Limb (tissue), 2 donors: Measurements from ENCODE around the gene IRF4.
A peak's percentile ranks its signal among the peaks of the same experiment; 100 is the strongest.

Experiments used
- DNase-seq, 2 donors: peaks; one replicate each; pipeline ENCODE4 v3.0.0-alpha.2; 2016; ENCODE audit errors: extremely low spot score in 2 of 2

Gene IRF4

GRCh38 chr6:353642-354614 lies 37.6 kb upstream of the IRF4 start:
- DNase-seq: no peak

- DNase-seq: no peak
Measured at GRCh38 chr6:354631-355280, 36.8 kb upstream of the IRF4 start.

GRCh38 chr6:355373-356208 lies 36.0 kb upstream of the IRF4 start:
- DNase-seq: peak in 1 of 2 donors; percentile 32

- DNase-seq: no peak
Measured at GRCh38 chr6:356828-357251, 34.7 kb upstream of the IRF4 start.

DNA sequence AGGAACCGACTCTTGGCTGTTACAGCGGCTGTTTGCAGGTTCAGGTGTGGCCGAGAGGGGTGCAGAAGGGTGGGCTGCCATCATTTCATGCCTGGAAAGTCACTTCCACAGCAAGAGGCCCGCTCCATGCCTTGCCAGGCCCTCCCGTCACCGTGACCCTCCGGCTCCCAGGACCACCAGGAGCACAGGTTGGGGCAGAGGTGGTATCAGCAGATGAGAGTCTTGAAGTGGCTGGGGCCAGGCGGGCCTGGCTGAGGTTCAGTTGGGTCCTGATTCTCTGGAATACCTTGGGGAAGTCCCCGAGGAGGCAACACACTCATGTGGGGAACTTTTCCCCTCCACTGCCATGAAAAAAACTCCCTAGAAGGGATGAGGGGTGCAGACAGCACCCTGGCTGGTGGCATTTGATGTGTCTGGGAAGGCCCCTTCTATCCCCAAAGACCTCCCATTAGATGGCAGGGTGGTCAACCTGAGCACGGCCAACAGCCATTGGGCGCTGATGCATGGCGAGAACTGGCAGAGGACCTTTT lies 34.2 kb upstream of the IRF4 start:
- DNase-seq: no peak

DNA sequence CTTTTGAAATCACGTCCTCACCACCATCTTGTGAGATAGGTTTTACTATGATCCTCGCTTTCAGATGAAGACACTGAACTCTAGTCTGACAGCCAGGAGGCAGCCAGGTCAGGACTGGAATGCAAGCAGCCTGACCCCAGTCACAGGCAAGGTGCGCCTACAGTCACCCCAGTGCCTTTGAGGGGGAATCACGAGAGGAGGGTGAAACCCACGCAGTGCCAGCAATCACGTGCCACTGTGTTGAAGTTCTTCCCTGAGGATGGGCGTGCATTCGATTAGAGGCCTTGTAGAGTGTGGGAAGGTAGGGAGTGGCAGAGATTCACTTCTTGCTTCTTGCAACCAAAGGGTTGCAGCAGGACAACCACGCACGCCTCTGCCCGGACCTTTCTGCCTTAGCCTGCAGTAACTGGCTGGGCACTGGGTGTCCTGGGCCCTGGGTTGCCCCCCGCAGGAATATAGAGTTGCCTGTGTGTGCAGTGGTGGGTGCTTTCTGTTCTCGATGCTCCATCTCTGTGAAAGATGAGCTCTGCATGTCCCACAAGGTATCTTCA lies 33.7 kb upstream of the IRF4 start:
- no peak for DNase-seq

DNA sequence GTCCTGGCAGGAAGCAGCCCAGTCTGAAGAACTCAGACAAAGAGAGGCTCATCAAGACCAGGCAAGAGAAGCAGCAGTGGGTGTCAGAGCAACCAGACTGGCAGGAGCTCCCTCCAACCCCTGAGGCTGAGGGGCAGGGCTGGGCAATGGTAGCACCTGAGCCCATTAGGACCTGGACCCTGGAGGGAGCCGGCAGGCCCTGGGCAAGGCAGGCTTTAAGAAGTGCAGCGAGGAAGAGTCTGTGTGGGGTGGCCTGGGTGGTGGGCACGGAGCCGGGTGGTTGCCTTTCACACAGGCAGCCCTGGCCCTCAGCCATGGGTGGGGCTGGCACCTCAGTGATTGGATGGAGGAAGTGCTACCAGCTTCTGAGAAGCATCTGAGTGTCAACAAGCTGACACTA lies 33.1 kb upstream of the IRF4 start:
- no peak for DNase-seq

GRCh38 chr6:358847-359246 lies 32.7 kb upstream of the IRF4 start:
- no peak for DNase-seq

- DNase-seq: no peak
Measured at GRCh38 chr6:359261-360035, 32.1 kb upstream of the IRF4 start.

- DNase-seq: no peak
Measured at GRCh38 chr6:360349-360748, 31.2 kb upstream of the IRF4 start.

- no peak for DNase-seq
Measured at GRCh38 chr6:360764-361373, 30.7 kb upstream of the IRF4 start.

DNA sequence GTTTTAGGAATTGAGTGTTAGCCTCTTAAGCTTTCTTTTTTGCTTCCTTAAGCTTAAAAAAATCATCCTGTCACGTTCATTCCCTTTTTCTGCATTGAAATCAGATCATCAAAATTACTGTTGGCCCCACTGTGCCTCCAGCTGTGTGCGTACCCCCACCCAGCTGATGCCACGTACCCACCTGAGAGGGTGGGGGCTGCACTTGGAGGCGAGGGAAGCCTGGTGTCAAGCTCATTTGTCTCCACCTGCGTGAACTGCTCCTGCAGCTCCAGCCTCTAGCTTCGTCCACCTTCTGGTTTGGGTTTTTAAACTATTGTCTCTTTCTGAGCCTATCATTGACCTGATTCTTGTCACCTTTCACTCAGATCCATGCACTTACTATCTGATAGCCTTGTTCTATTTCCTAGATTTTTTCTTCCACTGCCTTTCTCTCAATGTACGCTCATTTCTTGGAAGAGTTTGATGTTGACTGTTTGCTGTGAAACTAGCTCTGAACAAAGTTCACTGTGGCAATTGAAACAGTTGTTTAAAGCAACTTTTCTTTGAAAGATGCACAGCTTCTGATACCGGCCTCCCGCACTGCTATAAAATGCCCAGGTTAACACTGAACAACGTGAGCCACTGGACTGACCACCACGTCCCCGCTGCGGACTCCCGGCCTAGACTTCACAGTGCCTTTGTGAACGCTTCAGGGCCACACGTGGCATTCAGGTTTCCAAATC lies 30.0 kb upstream of the IRF4 start:
- no peak for DNase-seq

GRCh38 chr6:362231-362923 lies 29.2 kb upstream of the IRF4 start:
- DNase-seq: no peak

DNA sequence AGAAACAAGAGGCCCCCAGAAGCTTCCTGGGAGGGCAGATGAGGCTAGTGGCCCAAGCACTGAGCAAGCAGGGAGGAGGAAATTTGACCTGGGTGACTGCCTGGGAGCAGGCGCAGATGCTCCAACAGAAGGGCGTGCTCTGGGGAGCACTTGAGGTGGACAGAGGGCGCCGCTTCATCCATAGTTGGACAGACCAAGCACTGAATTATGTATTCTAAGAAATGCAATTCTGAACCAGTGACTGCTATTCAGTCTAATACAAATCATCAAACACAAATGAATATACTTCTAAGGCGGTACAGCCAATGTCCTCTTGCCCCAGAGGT lies 28.7 kb upstream of the IRF4 start:
- DNase-seq: no peak

GRCh38 chr6:363291-363690 lies 28.3 kb upstream of the IRF4 start:
- DNase-seq: no peak

GRCh38 chr6:363909-364308 lies 27.6 kb upstream of the IRF4 start:
- no peak for DNase-seq

DNA sequence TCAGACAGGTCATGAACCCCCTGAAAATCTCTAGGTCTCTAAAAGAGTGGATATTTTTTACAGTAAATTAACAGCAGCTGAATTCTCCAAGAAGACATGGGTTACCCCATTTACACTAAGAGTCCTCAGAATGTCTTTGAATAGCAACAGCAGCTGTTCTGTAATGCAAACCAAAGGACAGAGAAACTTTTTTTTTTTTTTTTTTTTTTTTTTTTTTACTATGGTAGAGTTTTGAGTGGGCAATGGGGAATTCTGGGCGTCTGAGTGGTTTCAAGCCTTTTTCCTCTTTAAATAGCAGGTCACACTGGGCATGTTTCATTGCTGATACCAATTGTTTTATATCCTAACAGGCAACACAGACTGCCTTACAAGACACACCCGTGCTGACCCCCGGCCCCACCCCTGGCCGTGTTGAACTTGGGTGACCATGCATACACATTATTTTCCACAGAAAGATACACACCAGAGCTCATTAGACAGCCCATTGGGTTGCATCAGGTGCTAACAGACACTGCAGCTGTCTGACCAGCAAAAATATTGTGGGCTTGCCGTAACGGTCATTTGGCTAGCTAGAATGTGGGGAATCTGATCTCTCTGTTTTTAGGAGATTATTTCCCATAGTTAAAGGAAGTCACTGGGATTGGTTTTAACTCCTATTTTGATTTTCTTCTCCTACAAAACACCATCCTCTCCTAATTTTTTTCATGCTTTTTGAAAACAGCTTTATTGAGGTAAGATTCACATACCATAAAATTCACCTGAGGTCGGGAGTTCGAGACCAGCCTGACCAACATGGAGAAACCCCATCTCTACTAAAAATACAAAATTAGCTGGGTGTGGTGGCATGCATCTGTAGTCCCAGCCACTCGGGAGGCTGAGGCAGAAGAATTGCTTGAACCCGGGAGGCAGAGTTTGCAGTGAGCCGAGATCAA lies 26.7 kb upstream of the IRF4 start:
- DNase-seq: no peak

GRCh38 chr6:365835-366234 lies 25.7 kb upstream of the IRF4 start:
- DNase-seq: no peak
